Gastroesophageal sphincter (tissue), 4 donors: ENCODE data around the gene POU2F1. TPM values are rescaled to one million over a fixed set of nuclear protein-coding genes. Genes with fewer than 3 reads are reported as not detected.

Experiments
- ATAC-seq: fragments of 150-250 bp; one replicate; pipeline ENCODE4 v1.9.1; 2016; ENCODE audit warnings: mild to moderate bottlenecking, moderate library complexity
- H3K27ac ChIP-seq, 4 donors: fragments of 200-600 bp; sonication (generic) in 3 of 4; 1 replicate in 3 of 4; 2 replicates in 1 of 4; pipeline ENCODE4 v1.5.1; 2016 to 2019
- H3K27me3 ChIP-seq: fragments of 200-600 bp; sonication (generic); one replicate; pipeline ENCODE4 v1.5.1; 2019
- H3K36me3 ChIP-seq, 2 donors: fragments of 200-600 bp; sonication (generic); one replicate each; pipeline ENCODE4 v1.5.1; 2019; ENCODE audit warnings: control low read depth in 1 of 2
- H3K4me1 ChIP-seq, 3 donors: fragments of 200-600 bp; sonication (generic); 1 replicate in 2 of 3; 2 replicates in 1 of 3; pipeline ENCODE4 v1.5.1; 2016 to 2019; ENCODE audit warnings: control low read depth in 2 of 3
- H3K4me3 ChIP-seq, 2 donors: fragments of 200-600 bp; sonication (generic); one replicate each; pipeline ENCODE4 v1.5.1; 2019; ENCODE audit warnings: mild to moderate bottlenecking in 1 of 2, moderate library complexity in 1 of 2
- H3K9me3 ChIP-seq, 3 donors: fragments of 200-600 bp; sonication (generic); one replicate each; pipeline ENCODE4 v1.5.1; 2017 to 2019; ENCODE audit warnings: control low read depth in 2 of 3
- EP300 ChIP-seq: sonication (generic); formaldehyde crosslinking; IDR thresholded peaks from one replicate; pipeline ENCODE4 v1.6.1; 2017; ENCODE audit warnings: antibody characterized with exemption, mild to moderate bottlenecking
- POLR2A ChIP-seq, 2 donors: fragments of 450-650 bp; IDR thresholded peaks; one replicate each; pipeline ENCODE4 v1.6.1; 2017; ENCODE audit warnings: antibody characterized with exemption in 2 of 2, mild to moderate bottlenecking in 2 of 2, moderate library complexity in 1 of 2
- POLR2AphosphoS5 ChIP-seq: sonication (generic); formaldehyde crosslinking; IDR thresholded peaks from one replicate; pipeline ENCODE4 v1.6.1; 2017; ENCODE audit warnings: antibody characterized with exemption
- WGBS, 2 donors: methylation state at CpG; one replicate each; pipeline ENCODE4 v1.1.5; 2018; ENCODE audit warnings: low coverage in 1 of 2; 5-methylcytosine and 5-hydroxymethylcytosine counted together
- total RNA-seq, 4 donors: library from RNA; depleted of rRNA; stranded (reverse); fragments of >200 nt; gene quantifications; one replicate each; pipeline ENCODE4 v1.1.0, GENCODE V29; 2016
- TF ChIP-seq, protein P1 (sequence below), 4 experiments: fragments of 200-600 bp in 2 of 4; fragments of 450-650 bp in 2 of 4; sonication (generic) in 1 of 4; IDR thresholded peaks; one replicate each; pipeline ENCODE4 v1.5.1; 2017 to 2019; ENCODE audit warnings: antibody characterized with exemption in 4 of 4, mild to moderate bottlenecking in 2 of 4, moderate library complexity in 2 of 4

POU2F1 gene
- total RNA-seq, 4 donors from 2014 or later = 8.0 to 15.7 (median 10.2) TPM

DNA sequence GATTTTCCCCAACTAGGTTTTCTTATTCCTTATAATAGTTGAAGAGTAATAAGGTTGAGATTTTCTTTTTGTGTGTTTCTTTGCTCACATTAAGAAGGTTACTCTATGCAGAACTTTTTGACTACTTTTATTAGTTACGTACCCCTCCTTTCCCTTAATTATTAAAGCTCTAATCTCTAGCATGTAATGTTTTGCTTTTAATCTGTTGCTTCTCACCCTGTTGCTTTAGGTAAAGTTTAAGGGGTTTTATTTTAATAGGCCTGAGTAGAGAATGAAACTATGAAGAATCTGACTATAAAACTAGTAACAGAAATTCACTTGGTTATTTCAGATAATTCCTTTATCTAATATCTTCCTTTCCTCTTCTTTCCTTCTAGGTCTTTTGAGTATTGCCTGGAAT lies 53.4 kb downstream of the POU2F1 start:
- H3K4me3 ChIP-seq = no peak overlapping the region
- peaks cover 0 to 62% (median 7%) of the 10 kb centered on the region in 3 donors for H3K4me1 ChIP-seq
- TF ChIP-seq POLR2AphosphoS5 (no peak), POLR2A (IDR thresholded peaks at IDR 0.05) (no peak), EP300 (no peak)
- TF ChIP-seq, protein P1, sequence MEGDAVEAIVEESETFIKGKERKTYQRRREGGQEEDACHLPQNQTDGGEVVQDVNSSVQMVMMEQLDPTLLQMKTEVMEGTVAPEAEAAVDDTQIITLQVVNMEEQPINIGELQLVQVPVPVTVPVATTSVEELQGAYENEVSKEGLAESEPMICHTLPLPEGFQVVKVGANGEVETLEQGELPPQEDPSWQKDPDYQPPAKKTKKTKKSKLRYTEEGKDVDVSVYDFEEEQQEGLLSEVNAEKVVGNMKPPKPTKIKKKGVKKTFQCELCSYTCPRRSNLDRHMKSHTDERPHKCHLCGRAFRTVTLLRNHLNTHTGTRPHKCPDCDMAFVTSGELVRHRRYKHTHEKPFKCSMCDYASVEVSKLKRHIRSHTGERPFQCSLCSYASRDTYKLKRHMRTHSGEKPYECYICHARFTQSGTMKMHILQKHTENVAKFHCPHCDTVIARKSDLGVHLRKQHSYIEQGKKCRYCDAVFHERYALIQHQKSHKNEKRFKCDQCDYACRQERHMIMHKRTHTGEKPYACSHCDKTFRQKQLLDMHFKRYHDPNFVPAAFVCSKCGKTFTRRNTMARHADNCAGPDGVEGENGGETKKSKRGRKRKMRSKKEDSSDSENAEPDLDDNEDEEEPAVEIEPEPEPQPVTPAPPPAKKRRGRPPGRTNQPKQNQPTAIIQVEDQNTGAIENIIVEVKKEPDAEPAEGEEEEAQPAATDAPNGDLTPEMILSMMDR (IDR thresholded peaks at IDR 0.05) = no peak
- H3K27me3 ChIP-seq = no peaks in the 10 kb centered on the region
- WGBS, 2 donors = 90 to 92% methylated on average over 1 of the region's 1 CpG
- H3K27ac ChIP-seq = no peak overlapping the region
- ATAC-seq = no peak
- H3K36me3 ChIP-seq = no peaks in the 10 kb centered on the region
- H3K9me3 ChIP-seq = no peaks in the 10 kb centered on the region

DNA sequence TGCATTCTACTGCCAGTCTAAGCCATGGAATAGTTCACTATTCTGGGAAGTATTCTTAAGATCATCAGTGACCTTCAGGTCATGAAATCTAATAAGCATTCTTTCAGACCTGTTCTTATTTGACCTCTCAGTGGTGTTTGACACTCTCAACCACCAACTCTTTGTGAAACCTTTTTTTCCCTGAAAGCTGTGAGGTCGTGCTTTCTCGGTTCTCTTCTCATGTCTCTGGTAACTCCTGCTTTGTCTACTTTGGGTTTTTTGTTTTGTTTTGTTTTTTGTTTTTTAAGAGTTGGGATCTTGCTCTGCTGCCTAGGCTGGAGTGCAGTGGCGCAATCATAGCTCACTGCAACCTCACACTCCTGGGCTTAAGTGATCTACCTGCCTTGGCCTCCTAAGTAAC lies 56.3 kb downstream of the POU2F1 start:
- no peak for ATAC-seq
- Histone ChIP-seq H3K9me3 (no peaks in the 10 kb centered on the region), H3K27ac (no peak overlapping the region), H3K4me3 (no peak overlapping the region), H3K27me3 (no peaks in the 10 kb centered on the region), H3K36me3 (no peaks in the 10 kb centered on the region), H3K4me1 (peaks cover 0 to 56% (median 3%) of the 10 kb centered on the region in 3 donors)
- TF ChIP-seq, protein P1 (IDR thresholded peaks at IDR 0.05) = no peak
- whole genome bisulfite sequencing, 2 donors = 94% methylated on average over 2 of the region's 3 CpGs; no CpG with 5 or more reads in 1 of the 2 donors

DNA sequence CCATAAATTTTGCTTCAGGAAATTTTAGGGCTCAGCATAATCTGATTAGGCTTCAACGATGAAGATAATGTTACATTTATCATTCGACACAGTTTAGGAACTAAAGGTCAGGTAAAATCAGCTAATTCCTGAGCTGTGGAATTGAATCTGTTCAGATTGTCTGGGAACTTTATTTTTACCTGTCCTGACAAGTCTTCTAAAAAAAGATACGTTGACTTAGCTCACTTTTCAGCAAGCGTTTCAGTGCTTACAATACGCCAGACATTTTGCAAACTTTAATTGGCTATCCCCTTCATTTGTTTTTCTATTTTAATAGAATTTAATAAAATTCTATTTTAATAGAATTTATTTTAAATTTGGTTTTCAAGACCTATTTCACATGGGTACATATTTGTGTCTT lies 57.8 kb downstream of the POU2F1 start:
- H3K4me3 ChIP-seq = no peak overlapping the region
- no peak for ATAC-seq
- no peaks in the 10 kb centered on the region for H3K9me3 ChIP-seq
- H3K27ac ChIP-seq = no peak overlapping the region
- 90 to 95% methylated on average over 5 of the region's 5 CpGs for WGBS, 2 donors
- no peaks in the 10 kb centered on the region for H3K36me3 ChIP-seq
- no peaks in the 10 kb centered on the region for H3K27me3 ChIP-seq
- peaks cover 0 to 42% (median under 1%) of the 10 kb centered on the region in 3 donors for H3K4me1 ChIP-seq
- TF ChIP-seq, protein P1 (IDR thresholded peaks at IDR 0.05) = no peak
- no peak for TF ChIP-seq EP300
- no peak for TF ChIP-seq POLR2AphosphoS5
- TF ChIP-seq POLR2A (IDR thresholded peaks at IDR 0.05) = no peak

DNA sequence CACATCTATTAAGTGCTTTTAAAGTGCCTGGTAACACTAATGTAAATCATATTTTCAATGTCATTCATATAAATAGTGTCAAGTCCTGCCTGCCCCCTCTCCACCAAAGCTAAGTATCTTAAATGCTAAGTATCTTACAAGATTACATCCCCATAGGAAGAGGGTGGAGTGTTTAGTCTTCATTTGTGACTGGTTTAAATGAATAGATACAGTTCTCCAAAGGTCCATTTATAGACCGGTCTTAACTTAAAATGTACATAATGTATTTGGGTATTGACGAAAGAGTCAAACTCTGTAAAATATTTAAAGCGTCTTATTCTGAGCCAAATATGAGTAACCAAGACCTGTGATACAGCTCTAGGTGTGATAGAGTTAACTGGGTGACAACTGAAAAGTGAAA lies 60.2 kb downstream of the POU2F1 start:
- no peaks in the 10 kb centered on the region for H3K9me3 ChIP-seq
- TF ChIP-seq, protein P1 (IDR thresholded peaks at IDR 0.05) = no peak
- TF ChIP-seq EP300 (no peak), POLR2AphosphoS5 (no peak), POLR2A (IDR thresholded peaks at IDR 0.05) (no peak)
- H3K27ac ChIP-seq = no peak overlapping the region
- H3K36me3 ChIP-seq = no peaks in the 10 kb centered on the region
- no peak overlapping the region for H3K4me3 ChIP-seq
- peaks cover 0 to 24% (median 0%) of the 10 kb centered on the region in 3 donors for H3K4me1 ChIP-seq
- no peaks in the 10 kb centered on the region for H3K27me3 ChIP-seq
- ATAC-seq = no peak
- WGBS, 2 donors = 91% methylated on average over 3 of the region's 3 CpGs

DNA sequence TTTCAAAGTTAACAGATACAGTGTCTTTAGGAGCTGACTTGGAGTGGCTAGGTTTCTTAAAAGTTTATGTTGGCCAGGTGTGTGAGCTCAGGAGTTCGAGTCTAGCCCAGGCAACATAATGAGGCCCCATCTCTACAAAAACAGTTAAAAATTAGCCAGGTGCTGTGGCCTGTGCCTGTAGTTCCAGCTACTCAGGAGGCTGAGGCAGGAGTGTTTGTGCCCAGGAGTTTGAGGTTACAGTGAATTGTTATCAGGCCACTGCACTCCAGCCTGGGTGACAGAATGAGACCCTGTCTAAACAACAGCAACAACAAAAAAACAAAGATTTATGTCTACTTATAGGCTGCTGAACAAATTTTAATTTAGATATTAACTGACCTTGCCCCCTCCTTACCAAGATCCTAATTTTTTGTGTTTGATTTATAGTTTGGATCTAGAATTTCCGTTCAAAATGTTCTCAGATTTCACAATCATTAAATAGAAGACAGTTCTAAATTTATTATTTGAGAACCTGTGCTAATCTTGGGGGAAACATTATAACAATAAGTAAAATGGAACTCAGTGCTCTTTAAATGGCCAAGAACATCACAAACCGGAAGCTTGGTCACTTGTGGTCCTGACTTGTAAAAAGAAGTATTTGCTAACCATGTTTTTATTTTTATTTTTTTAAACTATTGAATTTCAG lies 67.8 kb downstream of the POU2F1 start:
- no peak for ATAC-seq
- H3K27ac ChIP-seq = no peak overlapping the region
- peaks cover 0 to 46% (median 3%) of the 10 kb centered on the region in 3 donors for H3K4me1 ChIP-seq
- 88 to 95% methylated on average over 3 of the region's 3 CpGs for WGBS, 2 donors
- TF ChIP-seq EP300 (no peak), POLR2AphosphoS5 (no peak), POLR2A (IDR thresholded peaks at IDR 0.05) (no peak)
- TF ChIP-seq, protein P1 (IDR thresholded peaks at IDR 0.05) = no peak
- no peaks in the 10 kb centered on the region for H3K9me3 ChIP-seq
- H3K4me3 ChIP-seq = no peak overlapping the region
- H3K27me3 ChIP-seq = no peaks in the 10 kb centered on the region
- H3K36me3 ChIP-seq = no peaks in the 10 kb centered on the region
